HG03354 (cell line): ENCODE measurements around the gene C3.

Experiments
- ATAC-seq: cut with Tn5 transposase; IDR thresholded peaks from one replicate; pipeline ENCODE4 v1.9.1; 2021; ENCODE audit warnings: mild to moderate bottlenecking; ENCODE audit not compliant: unreplicated experiment, poor library complexity, severe bottlenecking

The C3 gene

DNA sequence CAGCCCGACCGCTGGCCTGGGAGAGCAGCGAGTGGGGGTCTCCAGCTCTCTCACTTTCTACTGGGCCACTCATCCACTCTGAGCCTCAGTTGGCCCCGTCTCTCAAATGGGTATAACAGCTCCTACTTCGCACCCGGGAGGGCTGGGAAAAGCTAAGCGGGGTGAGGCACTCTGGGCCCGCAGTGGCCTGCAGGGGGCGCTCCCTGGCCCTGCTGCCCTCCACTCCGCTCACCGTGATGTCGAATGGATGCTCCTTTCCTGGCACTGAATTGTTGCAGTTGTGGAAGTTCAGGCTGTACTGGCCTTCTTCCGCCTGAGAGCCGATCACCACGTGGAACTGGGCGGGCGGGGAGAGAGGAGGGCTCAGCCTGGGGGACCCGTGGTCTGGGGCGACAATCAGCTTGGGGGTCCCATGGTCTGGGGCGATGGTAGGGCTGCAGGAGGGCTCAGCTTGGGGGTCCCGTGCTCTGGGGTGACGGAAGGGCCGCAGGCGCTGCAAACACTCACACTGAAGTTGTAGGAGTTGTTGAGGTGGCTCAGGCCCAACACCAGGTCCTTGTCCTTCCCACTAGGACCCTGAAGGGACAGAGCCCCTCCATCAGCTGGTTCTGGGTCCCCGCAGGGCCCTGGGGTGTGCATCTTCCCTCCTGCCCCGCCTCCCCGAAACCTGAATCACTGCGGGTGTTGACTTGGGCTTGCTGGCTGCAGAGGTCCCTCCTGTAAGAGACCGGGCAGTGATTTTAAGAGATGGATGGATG lies 13.1 kb upstream of the C3 start:
- no peak for ATAC-seq

DNA sequence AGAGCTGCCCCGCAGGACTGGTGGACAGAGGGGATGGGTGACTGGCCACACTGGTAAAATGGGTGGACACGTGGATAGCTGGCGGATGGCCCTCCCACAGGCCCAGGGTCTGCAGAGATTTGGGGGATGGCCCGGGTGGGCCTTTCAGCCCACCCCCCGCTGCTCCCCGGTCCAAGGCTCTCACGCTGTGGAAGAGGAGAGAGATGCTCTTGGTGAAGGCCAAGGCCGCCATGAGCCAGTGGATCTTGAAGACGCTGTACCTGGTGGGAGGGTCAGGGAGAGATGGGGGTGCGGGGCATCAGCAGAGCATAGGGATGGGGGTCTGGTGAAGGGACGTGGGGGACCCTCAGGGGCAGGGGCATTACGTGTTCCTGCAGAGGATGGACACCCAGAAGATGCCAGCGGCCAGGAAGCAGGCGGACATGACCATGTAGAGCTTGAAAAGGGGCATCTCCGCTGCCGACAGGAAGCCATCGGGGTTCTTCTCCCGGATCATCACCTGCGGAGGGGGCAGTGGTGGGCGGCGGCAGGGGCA lies 12.4 kb upstream of the C3 start:
- ATAC-seq = no peak

DNA sequence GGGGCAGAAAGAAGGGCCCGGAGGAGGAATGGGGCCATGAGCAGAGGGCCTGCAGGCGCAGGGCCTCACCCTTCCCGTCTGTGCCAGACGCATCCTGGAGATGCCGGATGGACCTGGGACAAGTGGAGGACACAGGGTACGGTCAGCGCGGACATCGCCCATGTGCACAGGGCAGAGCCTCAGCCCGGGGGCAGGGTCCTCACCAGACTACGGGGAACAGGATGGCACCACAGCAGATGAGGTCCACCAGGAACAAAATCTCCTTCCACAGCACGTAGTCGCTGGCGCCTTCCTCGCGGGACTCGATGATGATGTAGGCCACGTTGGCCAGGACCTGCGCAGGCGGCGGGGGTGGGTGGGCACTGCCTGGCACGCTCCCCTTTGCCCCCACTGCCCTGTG lies 11.4 kb upstream of the C3 start:
- ATAC-seq = no peak

DNA sequence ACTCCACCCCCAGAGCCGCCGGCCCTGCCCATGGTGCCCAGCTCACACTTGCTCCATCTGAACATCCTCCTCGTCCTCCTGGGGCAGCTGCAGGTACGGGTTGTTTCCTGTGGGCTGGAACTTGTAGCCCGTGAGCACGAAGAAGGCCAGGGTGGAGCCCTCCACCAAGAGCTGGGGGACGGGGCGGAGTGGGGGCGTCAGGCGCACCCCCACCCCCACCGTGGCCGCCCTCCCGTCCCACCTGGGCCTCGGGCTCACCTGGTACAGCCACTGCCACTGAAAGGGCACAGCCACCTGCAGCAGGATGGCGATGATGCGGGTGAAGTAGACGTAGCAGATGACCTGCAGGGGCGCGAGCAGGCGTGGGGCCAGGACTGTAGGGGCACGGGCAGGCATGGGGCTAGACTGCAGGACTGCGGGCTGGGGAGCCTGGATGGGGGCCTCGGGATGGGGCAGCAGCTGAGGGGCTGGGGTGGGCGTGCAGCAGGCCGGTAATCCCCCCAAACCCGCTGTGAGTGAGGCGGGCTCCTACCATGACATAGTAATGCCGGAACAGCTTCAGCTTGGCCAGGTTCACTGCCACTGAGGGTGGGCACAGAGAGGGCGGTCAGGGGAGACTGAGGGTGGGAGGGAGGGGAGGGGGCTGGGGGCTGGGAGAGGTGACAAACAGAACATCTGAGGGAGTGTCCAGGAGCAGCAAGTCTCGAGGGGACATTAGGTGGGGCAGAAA lies 10.7 kb upstream of the C3 start:
- ATAC-seq = no peak

DNA sequence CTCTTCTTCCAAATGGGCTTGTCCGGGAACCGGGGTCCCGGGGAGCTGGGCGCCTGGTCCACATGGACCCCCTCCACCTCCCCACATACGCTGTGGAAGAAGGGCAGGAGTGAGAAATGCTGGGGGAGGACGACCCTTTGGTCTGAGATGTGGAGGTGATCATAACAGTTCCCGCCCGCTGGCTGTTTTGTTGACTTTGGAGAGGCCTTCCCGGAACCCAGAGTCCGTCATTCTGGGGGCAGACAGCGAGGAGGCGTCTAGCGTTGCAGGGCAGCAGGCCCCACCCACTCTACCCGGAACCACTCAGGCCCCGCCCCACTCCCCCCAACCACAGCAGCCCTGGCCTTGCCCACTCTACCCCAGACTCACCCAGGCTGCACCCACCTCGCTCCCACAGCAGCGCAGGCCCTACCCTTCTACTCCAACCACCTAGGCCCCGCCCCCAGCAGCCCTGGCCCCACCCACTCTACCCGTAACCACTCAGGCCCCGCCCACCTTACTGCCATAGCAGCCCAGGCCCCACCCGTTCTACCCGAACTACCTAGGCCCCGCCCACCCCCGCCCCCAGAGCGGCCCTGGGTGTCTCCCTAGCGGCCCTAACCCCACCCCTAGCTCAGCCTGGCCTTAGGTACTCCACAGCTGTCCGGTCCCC lies 9.8 kb upstream of the C3 start:
- ATAC-seq = no peak

DNA sequence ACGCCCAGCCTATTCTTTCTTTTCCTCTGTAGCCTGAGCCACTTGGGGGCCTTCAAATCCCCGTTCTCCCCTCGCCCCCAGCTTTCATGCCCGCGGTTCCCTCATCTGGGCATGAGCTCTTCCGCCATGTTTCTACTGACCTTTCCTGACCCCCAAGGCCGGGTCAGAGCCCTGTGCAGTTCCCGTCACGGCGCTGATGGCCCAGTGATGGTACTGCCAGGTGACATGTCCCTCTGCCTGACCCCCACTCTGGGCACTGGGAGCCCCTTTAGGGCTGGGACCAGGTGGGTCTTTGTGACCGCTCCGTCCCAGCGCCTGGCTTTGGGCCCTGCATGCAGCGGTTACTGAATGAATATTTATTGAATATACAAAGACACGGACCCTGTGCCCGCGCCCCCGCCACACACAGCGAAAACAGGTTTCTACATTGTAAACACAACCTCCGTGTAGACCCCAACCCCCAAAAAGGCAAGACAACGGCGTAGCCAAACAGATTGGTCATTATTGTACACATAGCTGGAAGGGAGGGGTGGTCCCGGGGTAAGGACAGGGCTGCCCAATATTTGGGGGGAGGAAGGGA lies 9.2 kb upstream of the C3 start:
- no peak for ATAC-seq

DNA sequence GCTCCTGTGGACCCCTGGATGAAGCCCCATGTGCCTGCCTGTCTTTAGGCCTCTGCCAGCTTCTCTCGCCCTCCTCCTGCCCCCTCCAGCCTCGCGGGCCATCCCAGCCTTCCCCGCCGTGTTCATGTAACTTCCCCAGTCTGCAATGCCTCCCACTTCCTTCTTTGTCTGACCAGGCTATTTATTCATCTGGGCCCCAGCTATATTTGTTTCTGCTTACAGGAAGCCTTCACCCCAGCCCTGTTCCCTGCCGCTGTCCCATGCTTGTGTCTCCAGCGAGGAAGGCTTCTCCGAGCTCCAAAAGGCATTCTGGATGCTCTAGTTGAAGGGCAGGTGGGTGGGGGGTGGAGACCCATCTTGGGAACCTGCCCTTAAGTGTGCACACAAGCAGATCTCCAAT lies 7.9 kb upstream of the C3 start:
- no peak for ATAC-seq

DNA sequence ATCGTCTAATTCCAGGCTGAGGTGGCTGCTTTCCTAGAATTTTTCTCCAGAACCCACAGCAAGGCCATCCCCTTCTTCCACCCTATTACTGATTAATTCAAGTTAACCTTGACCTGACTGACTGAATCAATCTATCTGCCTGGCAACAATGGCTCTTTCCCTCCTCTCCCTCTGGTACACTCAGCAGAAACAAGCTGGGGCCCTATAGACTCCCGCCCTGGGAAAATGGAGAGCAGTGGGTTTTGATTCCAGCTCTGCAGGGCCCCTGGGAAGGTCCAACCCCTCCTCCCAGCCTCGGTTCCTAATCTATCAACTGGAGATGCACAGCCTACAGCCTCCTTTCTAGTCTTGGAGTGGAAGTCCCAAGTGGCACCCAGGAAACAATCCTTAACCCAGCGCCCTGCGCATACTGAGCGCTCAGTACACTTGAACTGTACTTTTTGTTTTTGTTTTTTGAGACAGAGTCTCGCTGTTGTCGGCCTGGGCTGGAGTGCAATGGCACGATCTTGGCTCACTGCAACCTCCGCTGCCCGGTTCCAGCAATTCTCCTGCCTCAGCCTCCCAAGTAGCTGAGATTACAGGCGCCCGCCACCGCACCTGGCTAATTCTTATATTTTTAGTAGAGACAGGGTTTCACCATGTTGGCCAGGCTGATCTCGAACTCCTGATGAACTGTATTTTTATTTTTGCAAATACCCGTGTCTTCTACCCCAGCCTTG lies 5.2 kb upstream of the C3 start:
- ATAC-seq = no peak

DNA sequence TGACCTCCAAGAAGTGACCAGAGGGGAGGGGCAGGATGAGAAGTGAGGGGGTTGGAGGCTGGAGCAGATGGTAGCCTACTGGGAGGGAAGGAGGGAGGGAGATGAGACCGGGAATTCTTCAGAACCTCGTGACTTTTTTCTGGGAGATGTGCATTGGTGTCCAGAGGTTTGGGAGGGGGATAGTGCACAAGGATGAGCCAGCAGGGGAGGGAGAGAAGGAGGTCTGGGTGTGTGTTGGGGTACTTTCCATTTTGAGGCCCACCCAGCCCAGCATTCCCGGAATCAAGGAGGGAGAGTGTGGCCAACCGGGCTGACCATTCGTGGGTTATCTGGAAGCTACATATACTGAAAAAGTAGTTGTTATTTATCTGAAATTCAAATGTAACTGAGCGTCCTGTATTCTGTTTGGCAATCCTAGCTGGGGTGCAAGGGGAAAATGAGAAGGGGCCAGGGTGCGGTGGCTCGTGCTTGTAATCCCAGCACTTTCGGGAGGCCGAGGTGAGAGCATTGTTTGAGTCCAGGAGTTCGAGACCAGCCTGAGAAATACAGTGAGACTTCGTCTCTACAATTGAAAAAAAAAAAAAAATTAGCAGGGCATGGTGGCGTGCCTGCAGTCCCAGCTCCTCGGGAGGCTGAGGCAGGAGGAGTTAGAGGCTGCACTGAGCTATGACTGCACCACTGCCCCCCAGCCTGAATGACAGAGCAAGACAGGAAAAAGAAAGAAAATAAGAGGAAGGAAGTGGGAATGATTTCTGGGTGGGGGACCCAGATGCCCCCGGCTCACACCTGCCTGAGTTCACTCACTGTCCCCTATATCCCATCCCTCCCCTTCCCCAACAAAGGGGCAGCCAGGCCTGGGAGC lies 4.4 kb upstream of the C3 start:
- no peak for ATAC-seq

DNA sequence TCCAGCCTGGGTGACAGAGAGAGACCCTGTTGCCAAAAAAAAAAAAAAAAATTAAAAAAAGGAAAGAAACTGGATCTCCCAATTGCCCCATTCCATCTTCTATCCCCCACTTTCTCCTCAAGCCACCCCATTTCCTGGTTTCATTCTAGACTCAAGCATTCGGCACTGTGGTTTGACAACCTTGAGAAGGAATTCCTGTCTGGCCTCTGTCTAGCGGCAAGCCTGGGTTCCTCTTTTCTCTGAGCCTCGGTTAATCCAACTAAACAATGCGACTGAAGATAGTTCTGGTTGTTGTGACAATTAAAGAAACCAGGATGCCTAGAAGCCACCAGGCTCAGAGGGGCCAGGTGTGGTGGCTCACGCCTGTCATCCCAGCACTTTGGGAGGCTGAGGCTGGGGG lies 3.3 kb upstream of the C3 start:
- no peak for ATAC-seq

DNA sequence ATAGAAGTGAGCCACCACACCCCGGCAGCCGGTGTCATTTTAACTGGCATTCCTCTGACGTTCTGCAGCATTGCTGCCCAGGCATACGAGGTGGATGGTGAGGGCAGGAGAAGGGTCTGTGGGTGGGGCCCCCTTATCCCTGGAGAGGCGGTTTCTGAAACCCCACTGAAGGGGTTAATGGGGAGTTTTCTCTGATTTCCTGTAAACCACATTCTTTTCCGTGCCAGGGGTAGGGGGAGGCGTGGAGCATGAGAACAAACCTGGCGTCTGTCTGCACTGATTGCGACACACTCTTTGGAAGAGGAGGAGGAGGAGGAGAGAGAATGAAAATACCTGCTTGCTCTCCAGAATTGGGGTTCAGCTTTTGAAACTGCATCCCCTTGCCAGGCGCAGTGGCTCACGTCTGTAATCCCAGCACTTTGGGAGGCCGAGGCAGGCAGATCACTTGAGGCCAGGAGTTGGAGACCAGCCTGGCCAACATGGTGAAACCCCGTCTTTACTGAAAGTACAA lies 2.7 kb upstream of the C3 start:
- no peak for ATAC-seq

DNA sequence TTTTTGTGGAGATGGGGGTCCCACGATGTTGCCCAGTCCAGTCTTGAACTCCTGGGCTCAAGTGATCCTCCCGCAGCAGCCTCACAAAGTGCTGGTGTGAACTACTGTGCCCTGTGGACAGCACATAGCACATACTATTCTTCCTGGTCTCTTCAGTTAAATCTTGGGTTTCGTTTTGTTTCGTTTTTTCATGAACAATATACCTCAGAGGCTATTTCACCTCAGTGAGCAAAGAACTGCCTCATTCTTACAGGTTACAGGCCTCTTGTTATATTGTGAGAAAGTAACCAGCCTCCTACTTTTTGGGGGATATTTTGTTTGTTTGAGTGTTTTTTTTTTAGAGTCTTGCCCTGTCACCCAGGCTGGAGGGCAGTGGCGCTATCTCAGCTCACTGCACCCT lies 1.3 kb upstream of the C3 start:
- no peak for ATAC-seq

DNA sequence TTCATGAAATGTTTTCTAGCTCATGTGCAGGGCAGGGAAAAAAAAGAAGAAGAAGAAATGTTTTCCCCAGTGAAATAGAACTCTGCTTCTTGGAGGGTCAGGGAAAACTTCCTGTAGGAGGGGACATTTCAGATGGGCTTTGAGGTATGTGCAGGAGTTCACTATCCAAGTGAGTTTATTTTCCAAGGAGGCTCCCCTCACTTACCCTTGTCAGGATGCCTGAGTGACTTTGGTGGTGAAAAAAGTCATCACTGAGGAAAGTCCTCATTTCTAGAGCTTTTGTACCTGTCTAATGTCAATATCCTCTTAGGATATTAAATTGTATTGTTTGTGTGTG lies 656 bp upstream of the C3 start:
- ATAC-seq = no peak

DNA sequence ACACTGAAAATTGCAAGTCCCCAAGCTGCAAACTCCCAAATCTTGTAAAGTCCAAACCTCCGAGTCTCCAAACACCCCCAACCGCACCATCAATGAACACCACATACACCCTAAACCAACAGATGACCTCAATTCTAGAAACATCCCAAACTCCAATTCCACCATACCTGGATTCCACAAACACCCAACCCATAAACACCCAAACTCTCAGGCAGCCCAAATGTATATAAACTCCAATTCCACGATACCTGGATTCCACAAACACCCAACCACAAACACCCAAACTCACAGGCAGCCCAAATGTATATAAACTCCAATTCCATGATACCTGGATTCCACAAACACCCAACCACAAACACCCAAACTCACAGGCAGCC lies 470 bp downstream of the C3 start:
- no peak for ATAC-seq

DNA sequence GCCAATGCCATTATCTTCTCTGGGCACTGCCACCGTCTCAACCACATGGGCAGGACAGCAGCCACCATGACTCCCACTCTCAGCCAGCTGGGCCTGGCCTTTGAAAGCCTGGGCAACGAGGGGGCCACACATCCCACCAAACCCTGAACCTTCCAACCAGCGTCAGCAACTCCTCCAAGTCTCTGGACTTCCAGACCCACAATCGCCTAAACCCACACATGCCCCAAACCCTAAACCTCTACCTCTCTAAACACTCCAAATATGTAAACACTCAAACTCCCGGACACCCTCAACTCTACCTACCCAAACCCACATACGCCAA lies 949 bp downstream of the C3 start:
- ATAC-seq = no peak

DNA sequence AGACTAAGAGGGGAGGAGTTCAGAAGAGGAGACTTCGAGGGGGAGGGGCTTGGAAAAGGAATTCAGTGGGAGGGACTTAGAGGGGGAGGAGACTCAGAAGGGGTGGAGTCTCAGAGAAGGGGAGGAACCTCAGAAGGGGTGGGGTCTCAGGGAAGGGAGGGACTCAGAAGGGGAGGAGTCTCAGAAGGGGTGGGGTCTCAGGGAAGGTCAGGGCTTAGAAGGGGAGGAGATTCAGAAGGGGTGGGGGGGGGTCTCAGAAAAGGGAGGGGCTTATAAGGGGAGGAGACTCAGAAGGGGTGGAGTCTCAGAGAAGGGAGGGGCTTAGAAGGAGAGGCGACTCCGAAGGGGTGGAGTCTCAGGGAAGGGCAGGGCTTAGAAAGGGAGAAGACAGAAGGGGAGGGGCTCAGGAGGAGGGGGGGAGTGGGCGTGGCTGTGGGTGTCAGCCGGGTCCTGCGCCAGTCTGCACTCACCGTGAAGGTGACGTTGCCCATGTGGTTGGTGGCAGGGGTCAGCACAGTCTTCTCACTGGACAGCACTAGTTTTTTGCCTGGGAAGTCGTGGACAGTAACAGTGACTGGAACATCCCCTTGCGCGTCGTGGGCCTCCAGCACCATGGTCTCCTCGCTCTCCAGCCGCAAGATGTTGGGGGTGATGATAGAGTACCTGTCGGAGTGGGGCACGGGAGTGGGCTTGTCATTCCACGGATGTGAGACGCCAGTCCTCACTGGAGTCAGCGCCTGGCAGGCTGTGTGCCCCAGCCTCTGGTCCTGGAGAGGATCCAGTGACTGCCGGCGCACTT lies 1.5 kb downstream of the C3 start:
- ATAC-seq = no peak

DNA sequence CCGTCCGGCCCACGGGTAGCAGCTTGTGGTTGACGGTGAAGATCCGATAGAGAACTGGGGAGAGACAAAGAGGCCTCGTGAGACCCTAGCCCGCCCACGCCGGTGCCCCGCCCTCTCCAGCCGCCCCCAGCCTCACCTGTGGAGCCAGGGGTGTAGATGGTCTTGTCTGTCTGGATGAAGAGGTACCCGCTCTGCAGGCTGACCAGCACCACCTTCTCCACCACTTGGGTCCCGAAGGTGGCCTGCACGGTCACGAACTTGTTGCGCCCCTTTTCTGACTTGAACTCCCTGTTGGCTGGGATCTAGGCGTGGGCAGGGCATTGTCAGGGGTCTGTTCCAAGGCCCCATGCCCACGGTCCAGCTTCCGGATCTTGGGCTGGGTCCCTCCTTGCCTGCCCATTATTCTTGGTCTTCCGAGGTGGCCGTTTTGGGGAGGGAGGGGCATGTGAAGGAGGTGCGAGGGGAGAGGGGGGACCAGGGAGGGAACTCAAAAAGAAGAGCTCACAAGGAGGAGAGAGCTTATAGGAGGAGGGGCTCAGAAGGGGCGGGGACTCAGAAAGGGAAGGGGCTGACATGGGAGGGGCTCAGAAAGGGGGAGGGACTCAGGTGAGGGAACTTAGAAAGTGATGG lies 2.2 kb downstream of the C3 start:
- ATAC-seq = no peak

DNA sequence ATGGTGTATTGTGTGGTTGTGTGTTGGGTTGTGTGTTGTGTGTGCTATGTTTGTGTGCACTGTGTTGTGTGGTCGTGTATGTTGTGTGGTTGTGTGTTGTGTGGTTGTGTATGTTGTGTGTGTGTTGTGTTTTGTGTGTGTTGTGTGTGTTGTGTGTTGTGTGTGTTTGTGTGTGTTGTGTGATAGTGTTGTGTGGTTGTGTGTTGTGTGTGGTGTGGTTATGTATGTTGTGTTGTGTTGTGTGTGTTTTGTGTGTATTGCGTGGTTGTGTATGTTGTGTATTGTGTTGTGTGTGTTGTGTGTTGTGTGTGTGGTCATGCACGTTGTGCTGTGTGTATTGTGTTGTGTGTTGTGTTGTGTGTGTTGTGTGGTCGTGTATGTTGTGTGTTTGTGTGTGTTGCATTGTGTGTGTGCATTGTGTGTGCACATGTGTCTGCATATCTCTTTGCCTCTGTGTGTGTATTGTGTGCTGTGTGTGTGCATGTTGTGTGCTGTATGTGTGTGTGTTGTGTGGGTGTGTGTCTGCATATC lies 2.9 kb downstream of the C3 start:
- no peak for ATAC-seq
